Heart left ventricle (tissue), 13 donors: ENCODE results near the gene UQCC5.

ENCODE experiments used
- CTCF ChIP-seq, 12 donors: fragments of 200-600 bp; sonication (generic) in 4 of 12; IDR thresholded peaks; one replicate each; pipeline versions ENCODE4 v1.5.0 to v1.8.0; 2018 to 2022; ENCODE audit warnings: antibody characterized with exemption in 12 of 12, mild to moderate bottlenecking in 5 of 12
- POLR2A ChIP-seq, 2 donors: fragments of 450-650 bp; IDR thresholded peaks; one replicate each; pipeline ENCODE4 v1.6.1; 2017; ENCODE audit warnings: antibody characterized with exemption in 2 of 2, mild to moderate bottlenecking in 2 of 2, moderate library complexity in 2 of 2
- donor health status: ischemic (EF 13 %, LVEDD 7.1; RV severe dilation, severe dysfunction).
- donor health status: DM: no; HTN: yes; CAD: no.
- donor health status: DM: no; HTN: no; CAD: no.
- donor health status: ischemic (EF 25% LVEDD 6.9; RV normal size, moderate dysfunction).
- donor health status: ischemic (EF 25% LVEDD 5.7; RV mildly dilated, moderate dysfunction).
- donor health status: ischemic (EF 35%, LVEDD 5.7; RV mildly dilated, moderate dysfunction).
- donor health status: nonischemic (EF 11% LVEDD 7.7; RV severe dilation, severe dysfunction).
- donor health status: DM: yes; HTN: yes; CAD: no.
- donor health status: PGD.
- donor health status: ischemic (EF 29% LVEDD 5.4; RV normal size, mild dysfunction).
- donor health status: nonischemic (EF 23%, LVEDD 6.1; RV moderate dilation, normal function).

GRCh38 chr3:52509753-52510328, 26.6 kb upstream of the UQCC5 start:
- TF ChIP-seq CTCF (IDR thresholded peaks at IDR 0.05) = no peak
- no peak for TF ChIP-seq POLR2A (IDR thresholded peaks at IDR 0.05)
